NCI-H446 treated with DMSO at 0.1 percent for 48 hours (cell line): ENCODE results near the gene PRORP.
"Not testable (repeated sequence)": the region's sequence is repeated elsewhere in the genome, so short reads cannot be mapped to it uniquely, and the experiment has no call there.

Source experiments
- DNase-seq: peaks from one replicate; lab custom pipeline; 2025; lab: John Stamatoyannopoulos, UW

Gene PRORP

GRCh38 chr14:35121887-35122695 lies at the start of gene PRORP, which contains the start of gene PPP2R3C:
TSS of gene PRORP (plus strand) at chr14:35122552. CDS start at chr14:35123246, 694 bp downstream.
TSS of gene PPP2R3C (minus strand) at chr14:35121990. CDS start at chr14:35121959, 31 bp downstream.
- DNase-seq: peak; percentile 92

GRCh38 chr14:35073486-35073885 lies 48.9 kb upstream of the PRORP start:
- DNase-seq: no peak

DNA sequence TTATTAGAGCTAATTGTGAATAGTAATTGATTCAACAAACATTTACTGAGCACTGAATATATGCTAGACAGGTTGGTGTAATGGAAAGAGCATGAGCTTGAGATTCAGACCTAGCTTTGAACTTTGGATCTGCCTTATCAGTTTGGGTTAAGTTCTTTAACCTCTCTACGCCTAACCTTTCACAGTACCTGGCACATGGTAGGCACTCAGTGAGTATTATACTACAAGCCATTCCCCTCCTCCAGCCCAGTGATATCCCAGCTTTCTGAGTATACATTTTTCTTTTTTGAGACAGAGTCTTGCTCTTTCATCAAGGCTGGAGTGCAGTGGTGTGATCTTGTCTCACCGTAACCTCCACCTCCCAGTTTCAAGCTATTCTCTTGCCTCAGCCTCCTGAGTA lies 44.3 kb upstream of the PRORP start:
- DNase-seq: no peak

DNA sequence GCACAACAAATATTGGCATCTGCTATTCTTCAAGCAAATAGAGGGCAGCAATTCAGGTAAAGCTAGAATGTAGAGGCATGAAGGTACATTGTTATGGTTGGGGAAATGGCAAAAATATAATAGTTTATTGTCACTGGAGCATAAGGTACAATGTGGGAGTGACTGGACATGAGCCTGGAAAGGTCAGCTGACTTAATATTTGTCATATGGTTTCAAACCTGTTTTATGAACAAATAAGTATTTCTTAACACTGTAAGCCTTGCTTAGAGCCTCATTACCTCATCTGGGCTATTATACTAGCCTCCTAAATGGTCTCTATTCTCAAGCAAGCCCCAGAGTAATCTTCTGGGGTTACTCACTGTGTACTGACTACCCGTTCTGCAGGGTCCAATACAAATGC lies 42.6 kb upstream of the PRORP start:
- no peak for DNase-seq

- no peak for DNase-seq
These were observed 38.7 kb upstream of the PRORP start for GRCh38 chr14:35083530-35084150.

GRCh38 chr14:35085441-35085840 lies 36.9 kb upstream of the PRORP start:
- DNase-seq: no peak

DNA sequence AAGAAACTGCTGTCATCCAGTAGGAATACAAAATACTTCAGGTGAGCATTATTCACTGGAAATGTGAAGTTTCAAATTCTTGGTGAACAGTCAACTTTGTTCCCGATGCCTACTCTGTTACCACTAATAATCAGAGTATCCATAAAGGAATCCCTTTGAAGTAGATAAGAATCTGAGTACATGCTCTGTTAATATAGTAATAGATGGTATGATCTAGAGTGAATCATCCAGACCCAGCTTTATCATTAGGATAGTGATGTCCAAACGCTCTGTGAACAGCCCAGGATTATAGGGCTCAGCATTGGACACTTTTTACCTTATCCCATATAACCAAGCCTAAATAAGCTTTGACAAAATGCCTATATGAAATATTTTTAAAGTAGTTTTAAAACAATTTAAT lies 33.8 kb upstream of the PRORP start:
- DNase-seq: no peak

GRCh38 chr14:35094645-35095044 lies 27.7 kb upstream of the PRORP start:
- DNase-seq: not testable (repeated sequence)

DNA sequence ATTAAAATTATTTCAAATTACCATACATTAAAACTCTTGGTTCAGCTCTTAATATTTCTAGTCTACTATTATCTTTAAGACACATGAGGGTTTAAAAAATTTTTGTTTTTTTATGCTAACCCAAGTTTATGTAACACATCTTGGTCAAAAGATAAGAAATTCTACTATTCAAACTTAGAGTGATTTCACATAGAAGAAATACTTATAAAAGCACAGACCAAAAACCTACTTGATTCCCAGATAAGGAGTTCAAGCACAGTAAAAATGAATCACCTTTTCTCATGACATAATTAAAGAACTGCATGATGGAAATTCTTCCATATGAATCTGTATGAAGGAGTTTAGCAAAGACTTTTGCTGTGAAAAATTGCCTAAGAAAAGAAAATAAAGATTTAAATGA lies 14.5 kb upstream of the PRORP start:
- no peak for DNase-seq

- no peak for DNase-seq
These were observed 9.7 kb upstream of the PRORP start for GRCh38 chr14:35112641-35113040.

DNA sequence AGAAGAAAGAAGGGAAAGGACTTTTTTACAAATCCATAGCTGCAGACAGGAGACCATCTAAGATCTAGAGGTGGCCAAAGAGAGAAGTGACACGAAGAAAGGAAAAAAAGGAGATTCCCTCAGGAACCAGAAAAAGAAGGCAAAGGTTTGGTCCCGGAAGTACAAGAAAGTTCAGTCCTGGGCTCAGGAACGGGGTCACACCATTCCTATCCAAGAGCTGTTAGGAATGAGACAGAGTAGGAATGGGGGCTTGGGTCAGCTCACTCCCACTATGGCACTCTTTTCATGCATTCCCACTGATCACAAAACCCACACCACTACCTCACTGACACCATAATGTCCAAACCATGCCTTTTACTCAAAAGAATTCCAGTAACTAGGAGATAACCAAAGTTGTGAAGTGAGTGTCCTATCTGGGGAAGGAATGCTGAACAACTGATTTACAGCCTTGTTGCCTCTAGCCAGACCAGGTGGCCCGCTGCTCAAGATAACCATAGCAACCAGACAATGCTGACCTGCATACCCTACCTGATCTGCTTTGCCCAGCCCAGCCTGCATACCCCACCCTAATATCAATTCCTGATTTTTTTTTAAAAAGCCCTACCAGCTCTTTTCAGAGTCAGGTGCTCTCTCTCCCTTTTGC lies 8.9 kb upstream of the PRORP start:
- DNase-seq: no peak

- DNase-seq: no peak
These were observed 8.3 kb upstream of the PRORP start for GRCh38 chr14:35114036-35114435.

- no peak for DNase-seq
These were observed 6.1 kb upstream of the PRORP start for GRCh38 chr14:35116242-35116641.

- no peak for DNase-seq
These were observed 5.2 kb upstream of the PRORP start for GRCh38 chr14:35117112-35117511.

- no peak for DNase-seq
These were observed 1.1 kb upstream of the PRORP start for GRCh38 chr14:35121026-35121886.

- no peak for DNase-seq
These were observed 490 bp downstream of the PRORP start for GRCh38 chr14:35122696-35123387.

DNA sequence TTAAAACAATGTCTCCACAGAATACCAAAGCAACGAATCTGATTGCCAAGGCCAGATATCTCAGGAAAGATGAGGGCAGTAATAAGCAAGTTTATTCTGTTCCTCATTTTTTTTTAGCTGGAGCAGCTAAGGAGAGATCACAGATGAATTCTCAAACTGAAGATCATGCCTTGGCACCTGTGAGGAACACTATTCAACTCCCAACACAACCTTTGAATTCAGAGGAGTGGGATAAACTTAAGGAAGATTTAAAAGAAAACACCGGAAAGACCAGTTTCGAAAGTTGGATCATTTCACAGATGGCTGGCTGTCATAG lies 994 bp downstream of the PRORP start:
- no peak for DNase-seq

DNA sequence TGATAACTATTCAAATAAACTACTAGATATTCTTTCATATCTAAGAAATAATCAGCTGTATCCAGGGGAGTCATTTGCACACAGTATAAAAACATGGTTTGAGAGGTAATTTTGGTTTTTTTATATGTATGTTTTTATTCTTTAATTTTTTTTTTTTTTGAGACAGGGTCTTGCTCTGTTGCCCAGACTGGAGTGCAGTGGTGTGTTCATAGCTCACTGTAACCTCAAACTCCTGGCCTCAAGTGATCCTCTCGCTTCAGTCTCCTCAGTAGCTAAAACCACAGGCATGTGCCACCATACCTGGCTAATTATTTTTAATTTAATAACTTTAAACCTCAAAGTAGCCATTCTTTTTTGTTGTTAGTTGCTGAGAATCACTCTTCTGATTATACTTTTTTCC lies 1.8 kb downstream of the PRORP start:
- DNase-seq: no peak

DNA sequence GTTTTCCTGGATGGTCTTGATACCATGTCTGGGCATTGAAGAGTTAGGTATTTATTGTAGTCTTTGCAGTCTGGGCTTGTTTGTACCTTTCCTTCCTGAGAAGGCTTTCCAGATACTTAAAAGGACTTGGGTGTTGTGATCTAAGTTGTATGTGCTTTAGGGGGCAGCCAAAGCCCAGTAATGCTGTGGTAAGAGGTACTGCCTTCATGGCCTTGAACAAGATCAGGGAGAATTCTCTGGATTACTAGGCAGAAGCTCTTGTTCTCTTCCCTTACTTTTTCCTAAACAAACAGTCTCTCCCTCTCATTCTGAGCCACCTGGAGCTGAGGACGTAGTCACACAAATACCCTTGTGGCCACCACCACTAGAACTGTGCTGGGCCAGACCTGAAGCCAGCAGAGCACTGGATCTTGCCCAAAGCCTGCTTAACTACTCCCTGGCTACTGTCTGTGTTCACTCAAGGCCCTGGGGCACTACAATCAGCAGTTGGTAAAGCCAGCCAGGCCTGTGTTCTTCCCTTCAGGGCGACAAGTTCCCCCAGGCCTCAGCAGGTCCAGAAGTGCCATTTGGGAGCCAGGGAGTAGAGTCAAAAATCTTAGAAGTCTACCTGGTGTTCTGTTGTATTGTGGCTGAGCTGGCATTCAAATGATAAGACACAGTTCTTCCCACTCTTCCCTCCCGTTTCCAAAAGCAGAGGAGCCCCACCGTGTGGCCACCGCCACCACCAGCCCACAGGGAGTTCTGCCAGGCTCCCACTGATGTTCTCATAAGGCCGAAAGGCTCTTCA lies 11.4 kb downstream of the PRORP start:
- no peak for DNase-seq

DNA sequence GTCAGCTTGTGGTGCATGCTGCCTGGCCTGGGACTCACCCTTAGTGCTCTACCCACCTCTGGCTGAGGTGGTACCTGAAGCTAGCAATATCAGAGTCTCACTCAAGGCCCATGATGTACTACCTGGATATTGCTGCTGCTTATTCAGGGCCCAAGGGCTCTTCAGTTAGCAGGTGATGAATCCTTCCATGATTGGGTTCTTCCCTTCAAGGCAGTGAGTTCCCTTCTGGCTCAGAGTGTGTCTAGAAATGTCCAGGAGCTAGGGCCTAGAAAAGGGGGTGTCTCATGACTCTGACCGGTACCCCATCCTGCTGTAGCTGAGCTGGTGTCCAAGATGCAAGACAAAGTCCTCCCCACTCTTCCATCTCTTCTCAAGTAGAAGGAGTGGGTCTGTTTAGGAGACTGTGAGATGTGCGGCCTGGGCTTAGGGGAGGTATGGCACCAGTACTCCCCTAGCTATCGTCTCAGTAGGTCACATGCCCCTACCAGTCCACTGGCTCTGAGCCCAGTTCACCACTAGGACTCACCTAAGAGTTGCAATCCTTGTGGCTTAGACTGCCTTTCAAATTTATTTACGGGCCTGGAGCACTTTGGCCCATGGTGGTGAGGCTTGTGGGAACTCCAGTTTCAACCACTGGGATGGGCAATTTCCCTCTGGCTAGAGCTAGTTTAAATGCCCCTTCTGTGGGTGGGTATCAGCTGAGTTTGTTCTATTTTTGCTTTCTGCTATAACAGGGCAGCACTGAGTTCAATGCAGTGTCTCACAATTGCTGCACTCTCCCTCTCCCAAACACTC lies 12.2 kb downstream of the PRORP start:
- DNase-seq: no peak
